ENCODE measurements around the gene UBAC2.
"Not testable (repeated sequence)": the region's sequence is repeated elsewhere in the genome, so short reads cannot be mapped to it uniquely, and the experiment has no call there.

The UBAC2 gene

DNA sequence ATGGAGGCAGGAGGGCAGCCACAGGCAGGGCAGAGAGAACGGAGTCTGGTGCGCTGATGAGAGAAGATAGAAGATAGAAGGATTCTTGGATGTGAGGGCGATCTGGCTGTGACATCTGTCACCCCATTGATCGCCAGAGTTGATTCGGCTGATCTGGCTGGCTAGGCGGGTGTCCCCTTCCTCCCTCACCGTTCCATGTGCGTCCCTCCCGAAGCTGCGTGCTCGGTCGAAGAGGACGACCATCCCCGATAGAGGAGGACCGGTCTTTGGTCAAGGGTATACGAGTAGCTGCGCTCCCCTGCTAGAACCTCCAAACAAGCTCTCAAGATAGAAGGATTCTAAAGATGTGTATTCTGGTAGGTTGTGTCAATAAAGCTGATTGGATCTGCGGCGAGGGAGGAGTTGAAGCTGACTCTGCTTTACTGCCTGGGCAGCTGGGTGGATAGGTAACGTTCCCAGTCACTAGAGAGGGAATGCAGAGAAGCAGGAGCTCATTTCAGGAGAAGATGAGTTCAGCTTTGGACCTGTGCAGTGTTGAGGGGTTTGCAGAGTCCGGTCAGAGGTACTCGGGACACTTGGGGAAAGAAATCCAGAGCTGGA is 5.1 kb downstream of the UBAC2 start:
- Histone ChIP-seq H3K4me1 (ENCODE audit: control insufficient read depth, insufficient read depth, low read length) (peaks cover 24% of the 10 kb centered on the region), H3K27me3 (replicated peaks; ENCODE audit: control insufficient read depth, insufficient read depth, low read length) (no peaks in the 10 kb centered on the region), H3K4me3 (ENCODE audit: low read length) (no peak overlapping the region), H3K9me3 (ENCODE audit: control insufficient read depth, low read length) (no peaks in the 10 kb centered on the region), H3K36me3 (ENCODE audit: control insufficient read depth, insufficient read depth, low read length, severe bottlenecking) (peaks cover 9% of the 10 kb centered on the region), H3K9ac (ENCODE audit: low read length) (no peak overlapping the region)
- DNase-seq (ENCODE audit: low read depth), result no peak

DNA sequence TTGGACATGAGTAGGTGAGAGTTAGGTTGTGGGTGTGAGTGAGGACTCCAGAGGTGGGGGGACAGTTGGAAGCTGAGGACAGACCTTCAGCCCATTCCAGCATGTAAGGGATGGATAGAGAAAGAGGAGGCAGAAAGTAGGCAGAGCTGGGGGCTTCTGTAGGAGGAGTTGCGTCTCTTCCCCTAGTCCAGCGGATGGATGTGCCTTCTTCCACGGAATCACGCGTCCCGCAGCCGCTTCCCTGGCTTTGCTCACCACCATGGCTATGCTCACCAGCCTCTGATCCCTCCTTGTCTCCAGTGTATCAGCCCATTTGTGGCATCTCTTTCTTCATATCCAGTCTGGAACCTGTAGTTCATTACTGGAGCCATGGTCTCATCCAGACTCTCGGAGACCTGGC is 5.6 kb downstream of the UBAC2 start:
- no peak overlapping the region for H3K9ac ChIP-seq (ENCODE audit: low read length)
- DNase-seq (ENCODE audit: low read depth), result no peak
- no peaks in the 10 kb centered on the region for H3K9me3 ChIP-seq (ENCODE audit: control insufficient read depth, low read length)
- peaks cover 13% of the 10 kb centered on the region for H3K36me3 ChIP-seq (ENCODE audit: control insufficient read depth, insufficient read depth, low read length, severe bottlenecking)
- peaks cover 24% of the 10 kb centered on the region for H3K4me1 ChIP-seq (ENCODE audit: control insufficient read depth, insufficient read depth, low read length)
- H3K4me3 ChIP-seq (ENCODE audit: low read length), result no peak overlapping the region
- H3K27me3 ChIP-seq (replicated peaks; ENCODE audit: control insufficient read depth, insufficient read depth, low read length), result no peaks in the 10 kb centered on the region

DNA sequence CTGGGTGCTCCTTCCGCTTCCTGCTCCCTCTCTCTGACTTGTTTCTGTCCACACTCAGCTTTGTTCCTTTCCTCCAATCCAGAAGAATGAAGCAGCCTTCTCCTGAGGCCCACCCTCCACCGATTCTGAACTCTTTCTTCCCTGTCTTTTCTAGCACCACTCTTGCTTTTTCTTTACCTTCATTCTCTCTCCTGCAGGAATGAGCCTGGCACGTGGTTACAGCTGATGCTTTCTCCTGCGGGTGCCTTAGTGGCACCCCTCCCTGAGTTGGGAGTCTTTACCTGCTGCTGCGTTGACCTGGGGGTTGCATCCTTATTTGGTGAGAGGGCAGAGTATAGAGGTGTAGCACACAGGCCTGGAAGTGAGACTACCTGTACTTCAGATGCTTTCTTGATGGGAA is 6.2 kb downstream of the UBAC2 start:
- Histone ChIP-seq H3K27me3 (replicated peaks; ENCODE audit: control insufficient read depth, insufficient read depth, low read length) (no peaks in the 10 kb centered on the region), H3K4me1 (ENCODE audit: control insufficient read depth, insufficient read depth, low read length) (peaks cover 23% of the 10 kb centered on the region), H3K9ac (ENCODE audit: low read length) (no peak overlapping the region), H3K4me3 (ENCODE audit: low read length) (no peak overlapping the region), H3K36me3 (ENCODE audit: control insufficient read depth, insufficient read depth, low read length, severe bottlenecking) (peaks cover 13% of the 10 kb centered on the region), H3K9me3 (ENCODE audit: control insufficient read depth, low read length) (no peaks in the 10 kb centered on the region)
- no peak for DNase-seq (ENCODE audit: low read depth)

DNA sequence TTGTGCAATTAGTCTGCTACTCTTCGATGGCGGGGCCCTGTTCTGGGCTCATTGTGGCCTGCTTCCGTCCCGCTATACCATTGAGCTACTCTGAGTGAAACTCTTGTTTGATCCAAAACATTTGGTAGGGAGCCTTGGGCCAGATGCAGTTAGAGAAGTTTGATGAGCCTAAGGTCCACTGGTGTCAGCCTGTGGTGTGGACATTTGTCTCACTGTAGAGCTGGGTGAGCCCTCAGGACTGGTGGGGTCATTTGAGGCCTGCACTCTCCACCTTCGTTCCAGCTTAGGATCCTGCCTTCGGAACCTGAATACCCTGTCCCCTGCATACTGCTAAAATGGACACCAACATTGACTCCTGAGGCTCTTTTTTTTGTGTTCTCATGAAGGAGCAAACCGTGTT is 6.9 kb downstream of the UBAC2 start:
- no peak for DNase-seq (ENCODE audit: low read depth)
- H3K27me3 ChIP-seq (replicated peaks; ENCODE audit: control insufficient read depth, insufficient read depth, low read length), result no peaks in the 10 kb centered on the region
- peaks cover 17% of the 10 kb centered on the region for H3K4me1 ChIP-seq (ENCODE audit: control insufficient read depth, insufficient read depth, low read length)
- H3K9ac ChIP-seq (ENCODE audit: low read length), result no peak overlapping the region
- no peak overlapping the region for H3K4me3 ChIP-seq (ENCODE audit: low read length)
- no peaks in the 10 kb centered on the region for H3K9me3 ChIP-seq (ENCODE audit: control insufficient read depth, low read length)
- H3K36me3 ChIP-seq (ENCODE audit: control insufficient read depth, insufficient read depth, low read length, severe bottlenecking), result peaks cover 13% of the 10 kb centered on the region

DNA sequence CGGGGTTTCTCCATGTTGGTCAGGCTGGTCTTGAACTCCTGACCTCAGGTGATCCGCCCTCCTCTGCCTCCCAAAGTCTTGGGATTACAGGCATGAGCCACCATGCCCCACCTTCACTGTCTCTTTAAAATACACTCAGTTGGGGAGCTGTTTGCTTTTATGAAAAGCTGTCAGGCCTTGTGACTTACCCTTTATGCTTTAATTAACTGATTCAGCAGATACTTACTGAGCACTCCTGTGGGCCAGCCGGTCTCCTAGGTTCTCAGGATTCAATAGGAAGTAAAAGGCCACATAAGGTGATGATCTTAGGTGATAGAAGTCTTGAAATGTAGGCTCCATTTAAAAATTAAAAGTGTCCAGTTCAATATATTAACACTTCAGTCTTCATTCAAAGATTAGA is 7.5 kb downstream of the UBAC2 start:
- no peak overlapping the region for H3K9ac ChIP-seq (ENCODE audit: low read length)
- H3K36me3 ChIP-seq (ENCODE audit: control insufficient read depth, insufficient read depth, low read length, severe bottlenecking), result peaks cover 13% of the 10 kb centered on the region
- no peaks in the 10 kb centered on the region for H3K27me3 ChIP-seq (replicated peaks; ENCODE audit: control insufficient read depth, insufficient read depth, low read length)
- DNase-seq (ENCODE audit: low read depth), result no peak
- no peak overlapping the region for H3K4me3 ChIP-seq (ENCODE audit: low read length)
- H3K9me3 ChIP-seq (ENCODE audit: control insufficient read depth, low read length), result no peaks in the 10 kb centered on the region
- H3K4me1 ChIP-seq (ENCODE audit: control insufficient read depth, insufficient read depth, low read length), result peaks cover 15% of the 10 kb centered on the region

DNA sequence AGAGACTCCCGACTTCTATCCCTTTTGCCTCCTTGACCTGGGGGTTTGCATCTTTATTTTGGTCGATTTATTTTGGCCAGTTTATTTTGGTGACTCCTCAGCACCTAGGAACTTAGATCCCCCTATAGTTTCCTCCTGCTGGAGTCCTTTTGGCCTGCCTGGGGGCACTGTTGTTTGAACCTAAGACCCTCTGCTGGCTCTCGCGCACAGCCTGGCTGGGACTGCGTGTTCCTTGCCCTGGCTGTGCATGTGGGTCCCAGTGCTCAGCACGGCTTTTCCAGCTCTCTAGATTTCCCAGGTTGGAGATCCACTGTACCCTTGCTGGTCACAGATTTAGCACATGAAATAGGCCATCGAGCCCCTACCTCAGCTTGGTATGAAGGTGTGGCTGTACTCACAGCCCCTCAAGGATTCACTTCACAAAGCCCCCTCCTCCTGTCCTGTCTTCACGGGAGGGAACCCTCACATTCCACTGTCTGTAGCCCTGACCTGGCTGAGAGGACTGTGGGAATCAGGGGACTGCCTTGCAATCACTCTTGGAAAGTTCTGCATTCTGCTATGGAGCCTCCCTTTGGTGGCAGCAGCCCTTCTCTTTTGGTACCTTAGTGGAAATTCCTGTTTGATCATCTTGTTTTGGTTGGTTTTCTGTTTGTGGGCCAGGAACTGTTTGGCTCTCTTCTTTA is 8.3 kb downstream of the UBAC2 start:
- no peak for DNase-seq (ENCODE audit: low read depth)

DNA sequence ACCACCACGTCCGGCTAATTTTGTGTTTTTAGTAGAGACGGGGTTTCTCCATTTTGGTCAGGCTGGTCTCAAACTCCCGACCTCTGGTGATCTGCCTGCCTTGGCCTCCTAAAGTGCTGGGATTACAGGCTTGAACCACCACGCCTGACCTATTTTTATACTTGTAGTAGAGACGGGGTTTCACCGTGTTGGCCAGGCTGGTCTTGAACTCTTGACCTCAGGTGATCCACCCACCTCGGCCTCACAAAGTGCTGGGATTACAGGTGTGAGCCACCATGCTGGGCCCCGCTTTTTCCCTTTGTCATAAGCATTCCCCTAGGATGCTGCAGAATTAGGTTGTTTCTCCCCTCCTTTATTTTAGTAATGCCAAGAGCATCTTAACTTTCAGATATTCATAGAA is 10.0 kb downstream of the UBAC2 start:
- H3K4me3 ChIP-seq (ENCODE audit: low read length); H3K27me3 ChIP-seq (replicated peaks; ENCODE audit: control insufficient read depth, insufficient read depth, low read length); H3K9me3 ChIP-seq (ENCODE audit: control insufficient read depth, low read length); DNase-seq (ENCODE audit: low read depth); H3K4me1 ChIP-seq (ENCODE audit: control insufficient read depth, insufficient read depth, low read length); H3K9ac ChIP-seq (ENCODE audit: low read length): not testable (repeated sequence)
- peaks cover 13% of the 10 kb centered on the region for H3K36me3 ChIP-seq (ENCODE audit: control insufficient read depth, insufficient read depth, low read length, severe bottlenecking)

More for the DNA sequence above, 8.3 kb downstream of the UBAC2 start:
- Histone ChIP-seq H3K27me3 (replicated peaks; ENCODE audit: control insufficient read depth, insufficient read depth, low read length) (no peaks in the 10 kb centered on the region), H3K4me3 (ENCODE audit: low read length) (no peak overlapping the region), H3K9me3 (ENCODE audit: control insufficient read depth, low read length) (no peaks in the 10 kb centered on the region), H3K4me1 (ENCODE audit: control insufficient read depth, insufficient read depth, low read length) (peaks cover 7% of the 10 kb centered on the region), H3K9ac (ENCODE audit: low read length) (no peak overlapping the region), H3K36me3 (ENCODE audit: control insufficient read depth, insufficient read depth, low read length, severe bottlenecking) (peaks cover 13% of the 10 kb centered on the region)

DNA sequence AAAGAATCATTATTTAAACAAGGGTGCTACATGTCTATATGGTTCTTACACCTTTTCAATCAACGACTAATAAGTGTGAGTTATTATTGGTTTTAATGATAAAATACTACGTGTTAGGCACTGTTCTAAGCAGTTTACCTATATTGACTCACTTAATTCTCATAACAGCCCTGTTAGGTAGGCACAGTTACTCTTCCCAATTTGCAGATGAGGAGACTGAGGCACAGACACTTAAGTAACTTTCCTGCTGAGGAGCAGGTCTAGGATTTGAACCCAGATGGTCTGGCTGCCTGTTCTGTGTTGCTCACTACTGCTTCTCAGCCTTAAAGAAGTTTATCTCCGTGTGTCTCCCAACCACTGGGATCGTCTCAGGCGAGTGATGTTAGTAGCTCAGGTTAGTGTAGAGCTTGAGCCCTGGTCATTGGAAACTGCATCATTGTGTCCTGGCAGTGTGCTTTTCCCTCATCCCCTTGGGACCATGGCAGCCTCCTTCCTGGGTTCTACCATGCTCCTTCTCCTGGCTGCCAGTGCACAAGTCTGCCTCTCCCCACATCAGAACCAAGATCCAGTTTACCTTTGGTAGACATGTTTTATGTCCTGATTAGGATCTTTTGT is 10.9 kb downstream of the UBAC2 start:
- no peak for DNase-seq (ENCODE audit: low read depth)
- Histone ChIP-seq H3K9me3 (ENCODE audit: control insufficient read depth, low read length) (no peaks in the 10 kb centered on the region), H3K4me3 (ENCODE audit: low read length) (no peak overlapping the region)

DNA sequence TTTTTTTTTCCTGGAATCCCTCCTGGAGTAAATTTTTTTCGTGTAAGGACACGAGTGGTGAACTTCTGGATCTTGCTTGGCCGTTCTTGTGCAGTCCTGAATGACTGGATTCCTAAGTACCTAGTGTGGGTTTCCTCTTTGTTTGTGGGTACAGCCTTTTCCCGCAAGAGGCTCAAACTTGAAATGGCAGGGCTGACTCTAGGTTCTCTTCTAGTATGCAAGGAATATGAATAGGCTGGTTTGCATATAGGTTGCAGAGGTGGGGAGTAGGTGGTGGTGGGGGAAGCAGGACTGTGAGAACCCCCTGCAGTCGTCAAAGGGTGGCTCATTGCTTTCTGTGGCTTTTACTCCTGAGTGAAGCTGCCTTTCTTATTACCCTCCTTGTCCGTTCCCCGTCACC is 13.6 kb downstream of the UBAC2 start:
- Histone ChIP-seq H3K27me3 (replicated peaks; ENCODE audit: control insufficient read depth, insufficient read depth, low read length) (no peaks in the 10 kb centered on the region), H3K4me3 (ENCODE audit: low read length) (no peak overlapping the region), H3K4me1 (ENCODE audit: control insufficient read depth, insufficient read depth, low read length) (peaks cover 13% of the 10 kb centered on the region), H3K36me3 (ENCODE audit: control insufficient read depth, insufficient read depth, low read length, severe bottlenecking) (peaks cover 4% of the 10 kb centered on the region), H3K9ac (ENCODE audit: low read length) (no peak overlapping the region), H3K9me3 (ENCODE audit: control insufficient read depth, low read length) (no peaks in the 10 kb centered on the region)
- no peak for DNase-seq (ENCODE audit: low read depth)

More for the DNA sequence above, 10.9 kb downstream of the UBAC2 start:
- Histone ChIP-seq H3K9ac (ENCODE audit: low read length) (no peak overlapping the region), H3K36me3 (ENCODE audit: control insufficient read depth, insufficient read depth, low read length, severe bottlenecking) (peaks cover 11% of the 10 kb centered on the region), H3K27me3 (replicated peaks; ENCODE audit: control insufficient read depth, insufficient read depth, low read length) (no peaks in the 10 kb centered on the region), H3K4me1 (ENCODE audit: control insufficient read depth, insufficient read depth, low read length) (no peaks in the 10 kb centered on the region)

DNA sequence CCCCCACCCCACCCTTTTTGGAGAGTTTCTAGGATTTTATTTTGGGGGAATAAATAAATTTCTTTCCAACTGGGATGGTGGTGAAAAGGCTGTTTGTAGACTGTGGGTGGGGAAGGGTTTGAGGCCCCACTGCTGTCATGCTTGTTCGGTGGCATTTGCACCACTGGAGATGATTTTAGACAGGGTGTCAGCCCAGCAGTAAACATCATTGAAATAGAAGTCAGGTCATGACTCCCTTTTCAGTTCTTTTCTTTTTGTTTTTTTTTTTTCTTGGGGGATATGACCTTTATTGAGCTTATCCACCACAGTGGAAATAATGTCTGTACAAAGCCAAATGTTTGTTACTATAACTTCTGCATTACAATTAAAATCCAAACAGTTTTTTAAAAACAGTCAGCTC is 14.1 kb downstream of the UBAC2 start:
- Histone ChIP-seq H3K27me3 (replicated peaks; ENCODE audit: control insufficient read depth, insufficient read depth, low read length) (no peaks in the 10 kb centered on the region), H3K4me3 (ENCODE audit: low read length) (no peak overlapping the region), H3K9me3 (ENCODE audit: control insufficient read depth, low read length) (no peaks in the 10 kb centered on the region), H3K9ac (ENCODE audit: low read length) (no peak overlapping the region), H3K4me1 (ENCODE audit: control insufficient read depth, insufficient read depth, low read length) (peaks cover 13% of the 10 kb centered on the region), H3K36me3 (ENCODE audit: control insufficient read depth, insufficient read depth, low read length, severe bottlenecking) (peaks cover 4% of the 10 kb centered on the region)
- no peak for DNase-seq (ENCODE audit: low read depth)

DNA sequence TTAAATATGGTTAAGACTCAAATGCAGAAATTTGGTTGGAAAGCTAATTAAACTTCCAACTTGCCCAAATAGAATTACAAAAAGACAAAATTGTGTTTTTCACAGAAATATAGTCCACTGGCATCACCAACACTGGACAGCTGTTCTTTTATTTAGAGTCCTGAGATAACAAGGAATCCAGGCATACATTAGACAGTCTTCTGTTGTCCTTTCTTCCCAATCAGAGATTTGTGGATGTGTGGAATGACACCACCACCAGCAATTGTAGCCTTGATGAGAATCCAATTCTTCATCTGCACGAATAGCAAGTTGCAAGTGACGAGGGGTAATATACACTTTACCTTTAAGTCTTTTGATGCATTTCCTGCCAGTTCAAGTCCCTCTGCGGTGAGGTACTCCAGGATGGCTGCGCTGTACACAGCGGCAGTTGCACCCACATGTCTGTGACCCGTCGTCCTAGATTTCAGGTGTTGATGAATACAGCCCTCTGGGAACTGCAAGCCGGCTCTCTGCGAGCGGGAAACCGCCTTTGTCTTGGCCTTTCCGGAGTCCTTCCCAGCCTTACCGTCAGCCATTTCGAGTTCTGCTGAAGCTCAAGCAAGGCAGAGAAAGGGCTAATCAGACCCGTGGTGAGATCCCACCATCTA is 14.7 kb downstream of the UBAC2 start:
- no peak for DNase-seq (ENCODE audit: low read depth)
- H3K4me3 ChIP-seq (ENCODE audit: low read length), result no peak overlapping the region
- peaks cover 13% of the 10 kb centered on the region for H3K4me1 ChIP-seq (ENCODE audit: control insufficient read depth, insufficient read depth, low read length)
- no peak overlapping the region for H3K9ac ChIP-seq (ENCODE audit: low read length)
- H3K9me3 ChIP-seq (ENCODE audit: control insufficient read depth, low read length), result no peaks in the 10 kb centered on the region
- peaks cover 4% of the 10 kb centered on the region for H3K36me3 ChIP-seq (ENCODE audit: control insufficient read depth, insufficient read depth, low read length, severe bottlenecking)
- H3K27me3 ChIP-seq (replicated peaks; ENCODE audit: control insufficient read depth, insufficient read depth, low read length), result no peaks in the 10 kb centered on the region

Data from adipocyte (in vitro differentiated cells).